GM18520 (cell line): ENCODE data around the gene TYW1.
A peak's percentile ranks its signal among the peaks of the same experiment; 100 is the strongest.
"Not testable (repeated sequence)": the region's sequence is repeated elsewhere in the genome, so short reads cannot be mapped to it uniquely, and the experiment has no call there.

Experiments used
- ATAC-seq: cut with Tn5 transposase; IDR thresholded peaks from one replicate; pipeline ENCODE4 v1.9.1; 2021; ENCODE audit not compliant: unreplicated experiment

TYW1 gene

GRCh38 chr7:66994051-66994450, 2.6 kb upstream of the TYW1 start:
- not testable (repeated sequence) for ATAC-seq

GRCh38 chr7:66994691-66995049, 2.0 kb upstream of the TYW1 start:
- ATAC-seq, result peak; percentile 21

- ATAC-seq, result peak; percentile 60
These were observed 1.4 kb upstream of the TYW1 start, which contains the start of gene SBDS for GRCh38 chr7:66995050-66995776. SBDS (minus strand) TSS chr7:66995586; CDS start chr7:66995417, 169 bp downstream.

DNA sequence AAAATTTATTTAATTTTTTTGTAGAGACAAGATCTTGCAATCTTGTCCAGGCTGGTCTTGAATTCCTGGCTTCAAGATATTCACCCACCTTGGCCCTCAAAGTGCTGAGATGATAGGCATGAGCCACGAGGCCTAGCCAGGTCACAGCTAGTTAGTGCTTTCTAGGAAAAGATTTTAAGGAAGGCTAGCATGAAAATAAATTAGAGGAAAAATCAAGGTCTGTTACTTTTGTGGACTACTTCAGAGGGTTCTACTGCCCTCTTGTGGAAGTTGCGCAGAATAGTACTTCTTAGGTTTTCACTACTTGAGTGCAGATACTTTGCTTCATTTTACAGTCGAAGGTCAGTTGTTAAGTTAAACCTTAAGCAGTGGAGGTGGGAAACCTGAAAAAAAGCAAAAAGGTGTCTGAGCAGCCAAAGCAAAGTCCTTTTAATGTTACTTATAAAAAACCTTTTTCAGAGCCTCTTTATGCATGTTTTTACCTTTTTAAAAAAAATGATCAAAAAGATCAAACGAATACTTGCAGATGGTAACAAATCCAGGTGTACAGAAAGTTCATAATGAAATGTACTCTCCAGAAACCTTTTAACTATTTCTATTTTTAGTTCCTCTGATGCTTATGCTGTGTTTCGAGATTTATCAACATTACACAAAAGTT, 4.1 kb downstream of the TYW1 start:
- ATAC-seq, result not testable (repeated sequence)

GRCh38 chr7:67004145-67004544, 7.5 kb downstream of the TYW1 start:
- not testable (repeated sequence) for ATAC-seq

DNA sequence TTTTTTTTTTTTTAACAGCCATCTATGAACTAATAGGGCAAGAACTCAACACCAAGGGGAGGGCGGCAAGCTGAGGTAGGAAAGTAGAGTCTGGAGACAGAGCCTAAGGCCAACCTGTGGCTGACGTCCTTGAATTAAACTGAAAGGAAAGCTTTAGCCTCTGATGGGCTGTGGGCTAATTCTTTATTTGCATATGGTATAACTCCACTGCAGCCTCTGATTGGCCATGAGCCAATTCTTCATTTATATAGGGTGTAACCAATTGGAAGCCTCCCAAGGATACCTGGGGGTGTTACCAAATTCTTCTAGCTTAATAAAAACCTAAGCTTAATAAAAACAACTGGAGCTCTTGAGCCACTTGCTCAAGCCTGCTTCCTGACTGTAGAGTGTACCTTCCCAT, 10.3 kb downstream of the TYW1 start:
- no peak for ATAC-seq

- no peak for ATAC-seq
These were observed 11.6 kb downstream of the TYW1 start for GRCh38 chr7:67008260-67008659.

DNA sequence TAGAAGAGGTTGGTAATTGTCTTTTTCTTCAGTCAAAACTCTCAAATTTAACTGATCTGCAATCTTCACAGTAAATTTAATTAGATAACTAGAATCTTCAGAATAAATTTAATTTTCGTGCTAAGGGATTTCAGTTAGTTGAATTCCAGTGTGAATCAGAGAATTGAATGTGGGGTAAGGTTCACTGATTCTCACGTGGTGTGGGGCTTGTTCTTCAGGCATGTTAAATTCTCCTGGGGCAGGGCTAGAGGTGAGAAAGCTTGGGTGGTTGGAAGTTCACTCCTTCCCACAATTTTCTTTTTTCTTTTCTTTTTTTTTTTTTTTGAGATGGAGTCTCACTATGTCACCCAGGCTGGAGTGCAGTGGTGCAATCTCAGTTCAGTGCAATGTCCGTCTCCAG, 13.0 kb downstream of the TYW1 start:
- not testable (repeated sequence) for ATAC-seq

GRCh38 chr7:67014076-67014622, 17.5 kb downstream of the TYW1 start:
- not testable (repeated sequence) for ATAC-seq

DNA sequence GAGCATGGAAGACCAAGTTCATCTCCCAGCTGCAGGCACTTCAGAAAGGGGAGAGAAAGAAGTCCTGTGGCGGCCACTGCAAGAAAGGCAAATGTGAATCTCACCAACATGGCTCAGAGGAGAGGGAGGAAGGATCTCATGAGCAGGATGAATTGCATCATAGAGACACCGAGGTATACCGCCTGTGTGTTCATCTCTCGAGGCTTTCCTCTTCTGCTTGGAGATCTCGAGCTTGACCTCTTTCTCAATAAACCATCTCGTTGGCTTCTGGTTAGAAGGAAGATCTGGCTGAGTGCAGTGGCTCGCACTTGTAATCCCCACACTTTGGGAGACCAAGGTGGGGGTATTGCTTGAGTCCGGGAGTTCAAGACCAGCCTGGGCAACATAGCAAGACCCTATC, 21.3 kb downstream of the TYW1 start:
- not testable (repeated sequence) for ATAC-seq

DNA sequence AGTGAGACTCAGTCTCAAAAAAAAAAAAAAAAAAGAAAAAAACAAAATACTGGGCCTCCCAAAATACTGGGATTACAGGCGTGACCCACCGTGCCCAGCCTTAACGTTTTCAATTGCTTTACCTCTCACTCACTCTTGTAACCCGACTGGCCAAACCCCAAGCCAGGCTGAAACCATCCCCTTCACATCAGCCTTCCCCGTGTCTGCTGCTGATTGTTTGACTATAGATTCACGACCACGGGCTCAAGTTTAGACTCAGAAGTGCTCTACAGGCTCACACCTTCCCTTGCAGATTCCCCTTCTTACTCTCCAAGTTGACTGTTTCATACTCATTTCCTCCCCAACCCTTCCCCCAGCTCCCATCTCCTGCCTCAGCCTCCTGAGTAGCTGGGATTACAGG, 22.3 kb downstream of the TYW1 start:
- no peak for ATAC-seq

DNA sequence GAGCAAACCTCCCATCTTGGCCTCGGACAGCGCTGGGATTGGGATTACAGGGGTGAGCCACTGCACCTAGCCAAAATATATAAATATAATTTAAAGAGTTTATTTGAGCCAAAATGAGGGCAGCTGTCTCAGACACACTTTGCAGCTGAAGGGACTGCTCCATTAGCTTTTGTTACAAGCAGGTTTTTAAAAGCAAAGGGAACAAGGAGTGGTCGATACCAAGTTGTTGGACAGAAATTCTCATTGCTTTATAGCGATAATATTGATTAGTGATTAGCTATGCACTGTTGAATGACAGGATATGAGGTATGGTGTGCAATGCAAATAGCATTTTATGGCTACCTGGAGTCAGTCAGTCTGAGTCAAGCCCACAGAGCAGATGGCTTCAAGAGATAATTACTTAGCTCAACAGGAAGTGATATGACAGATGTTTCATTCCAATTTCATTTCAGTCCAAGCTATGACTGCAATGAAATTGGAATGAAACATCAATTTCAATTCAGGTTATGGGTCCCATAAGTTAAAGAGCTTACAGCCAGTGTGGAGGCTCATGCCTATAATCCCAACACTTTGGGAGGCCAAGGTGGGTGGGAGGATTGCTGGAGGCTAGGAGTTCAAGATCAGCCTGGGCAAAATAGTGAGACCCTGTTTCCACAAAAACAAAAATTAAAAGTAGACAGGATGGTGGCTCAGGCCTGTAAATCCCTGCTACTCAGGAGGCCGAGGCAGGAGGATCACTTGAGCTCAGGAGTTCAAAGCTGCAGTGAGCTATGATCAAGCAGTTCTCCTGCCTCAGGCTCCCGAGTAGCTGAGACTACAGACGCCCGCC, 23.1 kb downstream of the TYW1 start:
- no peak for ATAC-seq

DNA sequence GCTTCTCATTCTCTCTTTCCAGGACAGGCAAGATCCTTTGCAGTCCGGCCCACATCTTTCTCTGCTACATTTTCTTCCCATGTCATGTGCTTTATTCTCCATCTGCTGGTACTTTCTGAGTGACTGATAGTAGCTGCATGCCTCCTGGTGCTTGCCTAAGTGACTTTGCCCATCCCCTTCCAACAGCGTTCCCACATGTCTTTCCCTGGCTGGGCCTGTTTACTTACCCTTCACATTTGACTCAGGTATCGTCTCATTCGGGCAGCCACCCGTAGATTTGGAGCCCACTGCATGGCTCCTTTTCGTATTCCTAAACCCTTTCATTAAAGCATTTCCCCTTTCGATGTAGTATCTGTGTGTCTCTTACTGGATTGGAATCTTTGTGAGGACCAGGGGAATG, 24.6 kb downstream of the TYW1 start:
- ATAC-seq, result no peak

DNA sequence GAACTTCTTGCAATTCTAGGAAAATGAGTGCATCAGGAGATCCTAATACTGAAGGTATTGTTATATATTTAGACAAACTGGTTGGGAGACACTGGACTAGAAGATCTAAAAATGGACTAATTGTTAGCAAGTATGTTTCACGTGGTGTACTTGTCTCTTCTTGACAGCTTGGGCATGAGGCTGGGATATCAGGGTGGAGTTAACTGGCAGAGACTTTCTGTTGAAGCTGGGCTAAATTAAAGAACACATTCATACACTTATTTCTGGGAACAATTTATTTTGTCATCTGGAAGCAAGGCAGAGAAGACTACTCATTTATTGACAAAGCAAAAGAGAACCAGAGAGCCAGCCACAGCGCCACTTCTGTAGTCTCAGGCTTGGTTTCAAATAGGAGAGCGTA, 25.9 kb downstream of the TYW1 start:
- ATAC-seq, result no peak

GRCh38 chr7:67025459-67025858, 28.8 kb downstream of the TYW1 start:
- ATAC-seq, result not testable (repeated sequence)

DNA sequence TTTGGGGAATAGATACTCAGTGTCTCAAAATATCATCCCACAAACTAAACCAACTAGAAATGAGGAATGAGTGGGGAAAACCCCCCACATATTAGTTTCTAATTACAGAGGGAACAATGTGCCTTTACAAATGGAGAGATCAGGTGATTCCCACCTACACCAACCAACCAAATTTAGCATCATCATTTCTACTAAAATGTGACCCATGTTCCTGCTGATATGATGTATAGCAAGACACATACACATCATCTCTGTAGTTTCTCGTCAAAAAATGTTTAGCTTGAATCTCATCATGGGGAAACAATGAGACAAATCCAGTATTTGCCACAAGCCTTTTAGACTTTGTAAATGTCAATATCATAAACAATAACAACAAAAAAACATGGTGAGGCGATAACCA, 35.1 kb downstream of the TYW1 start:
- ATAC-seq, result not testable (repeated sequence)

DNA sequence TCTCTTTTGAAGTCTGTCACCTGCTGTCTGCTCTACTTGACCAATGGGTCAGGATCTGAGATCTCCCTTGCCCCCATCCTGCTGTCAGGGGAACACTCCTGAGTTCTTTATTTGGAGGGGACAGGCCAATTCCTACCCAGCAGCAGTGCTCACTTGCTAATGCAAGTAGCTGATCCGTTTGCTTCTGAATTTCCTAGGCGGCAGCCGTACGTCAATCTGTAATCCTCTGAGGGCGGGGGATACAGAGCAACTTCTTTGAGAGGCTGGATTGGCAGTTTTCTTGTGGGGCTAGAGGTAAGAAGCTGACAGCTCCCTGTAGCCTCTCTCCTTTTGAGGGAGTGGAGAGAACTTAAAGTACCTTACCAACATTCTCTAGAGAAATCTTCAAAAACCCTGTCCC, 36.6 kb downstream of the TYW1 start:
- ATAC-seq, result no peak

DNA sequence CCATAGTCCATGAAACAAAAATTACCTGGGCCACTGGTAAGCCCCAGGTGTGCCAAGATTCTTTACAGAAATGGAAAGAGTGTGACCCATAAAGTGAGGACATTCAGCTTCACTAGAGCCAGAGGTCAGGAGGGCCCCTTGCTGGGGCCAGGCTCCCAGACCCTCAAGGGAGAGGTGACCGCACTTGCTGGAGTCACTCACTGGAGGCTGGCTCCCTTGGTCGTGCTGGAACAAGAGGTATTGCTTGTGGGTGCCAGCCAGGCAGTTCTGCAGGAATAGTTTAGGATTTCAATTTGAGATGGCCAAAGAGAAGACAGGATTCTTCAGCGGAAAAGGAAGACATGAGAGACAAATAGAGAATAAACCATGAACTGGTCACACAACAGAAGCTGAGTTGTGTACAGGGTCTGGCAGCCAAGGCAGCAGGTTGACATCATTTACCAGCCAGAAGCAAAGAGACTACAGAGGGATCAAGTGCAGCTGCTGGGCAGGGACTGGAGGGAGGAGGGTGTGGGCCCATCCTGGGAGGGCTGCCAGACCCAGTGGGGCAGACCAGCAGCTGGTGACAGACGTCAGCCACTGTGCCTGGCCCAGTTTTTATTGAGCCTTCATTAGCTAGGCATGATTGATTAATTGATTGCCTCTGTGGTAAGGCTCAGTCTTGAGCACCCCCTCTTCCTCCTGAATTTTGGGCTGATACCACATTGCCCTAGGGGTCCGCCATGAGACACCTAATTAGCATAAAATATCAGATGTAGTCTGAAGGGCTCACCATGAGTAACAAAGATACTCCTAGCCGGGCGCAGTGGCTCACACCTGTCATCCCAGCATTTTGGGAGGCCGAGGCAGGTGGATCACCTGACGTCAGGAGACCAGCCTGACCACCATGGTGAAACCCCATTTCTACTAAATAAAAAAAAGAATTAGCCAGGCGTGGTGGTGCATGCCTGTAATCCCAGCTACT, 40.1 kb downstream of the TYW1 start:
- ATAC-seq, result not testable (repeated sequence)

DNA sequence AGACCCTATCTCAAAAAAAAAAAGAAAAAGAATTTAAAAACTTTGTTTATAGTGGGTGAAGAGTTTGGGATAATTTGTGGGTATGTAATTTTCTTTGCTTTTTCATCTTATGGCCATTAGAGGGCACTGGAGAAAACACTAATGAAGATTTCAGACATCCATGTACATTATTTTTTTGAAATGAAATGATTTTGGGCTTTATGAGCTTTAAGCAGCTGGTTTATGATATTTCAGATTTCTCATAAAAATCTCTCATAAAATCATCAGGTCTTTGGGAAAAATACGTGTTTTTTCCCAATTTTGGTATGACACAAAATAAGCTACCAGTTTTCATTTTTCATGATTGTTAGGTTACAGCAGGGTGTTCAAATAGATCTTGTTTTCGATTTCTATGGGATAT, 44.2 kb downstream of the TYW1 start:
- ATAC-seq, result not testable (repeated sequence)
